HEK293T (cell line): ENCODE measurements around the gene KIFC1.

Source experiments
- FOXK2 ChIP-seq: fragments of 450-650 bp; IDR thresholded peaks from 2 replicates; pipeline ENCODE4 v1.6.1; 2016; ENCODE audit warnings: mild to moderate bottlenecking
- FOXM1 ChIP-seq: fragments of 450-650 bp; IDR thresholded peaks from 2 replicates; pipeline ENCODE4 v1.6.1; 2017; ENCODE audit warnings: mild to moderate bottlenecking, borderline replicate concordance
- TARDBP ChIP-seq: fragments of 450-650 bp; IDR thresholded peaks from 2 replicates; pipeline ENCODE4 v1.6.1; 2016

DNA sequence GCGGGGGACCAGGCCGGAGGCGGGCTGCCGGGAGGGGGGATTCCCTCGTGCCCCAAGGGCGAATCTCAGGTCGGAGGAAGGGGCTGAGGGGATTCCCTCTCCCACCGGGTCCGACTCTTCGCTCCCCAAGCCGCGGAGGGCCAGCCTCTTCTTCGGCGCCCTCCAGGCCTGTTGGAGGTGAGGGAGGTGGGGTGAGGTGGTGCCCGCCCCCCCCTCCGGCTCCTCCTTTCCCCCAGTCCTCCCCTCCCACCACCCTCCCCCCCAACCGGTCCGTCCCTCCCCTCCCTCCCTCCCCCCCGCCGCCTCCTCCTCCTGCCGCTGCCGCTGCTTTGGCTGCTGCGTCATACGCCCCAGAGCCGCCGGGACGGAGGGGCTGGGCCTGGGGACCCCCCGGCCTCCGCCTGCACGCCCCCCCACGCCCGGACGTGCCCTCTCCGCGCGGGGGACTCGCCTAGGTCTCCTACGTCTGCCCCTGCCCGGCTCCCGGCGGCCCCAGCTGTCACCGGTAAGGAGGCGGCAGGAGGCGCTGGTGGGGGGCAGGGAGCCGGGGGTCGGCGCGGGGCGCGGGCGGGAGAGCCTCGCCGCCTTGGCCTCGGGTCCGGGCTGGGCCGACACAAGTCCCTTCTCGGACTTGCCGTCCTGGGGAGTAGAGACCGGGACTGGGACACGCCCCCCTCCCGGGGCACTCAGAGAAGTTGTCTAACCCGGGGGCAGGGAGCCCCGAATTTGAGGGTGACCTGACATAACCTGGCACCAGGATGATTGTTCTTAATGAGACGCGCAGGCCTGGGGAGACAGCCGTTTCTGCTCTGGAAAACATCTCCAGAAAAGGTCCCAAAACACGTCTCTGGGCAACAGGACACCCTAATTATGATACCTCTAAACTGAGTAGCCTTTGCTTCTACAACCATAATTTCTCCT, 19.3 kb downstream of the KIFC1 start, which contains the start of gene PHF1:
- no peak for TF ChIP-seq TARDBP
- TF ChIP-seq FOXM1, result no peak
- no peak for TF ChIP-seq FOXK2
